Stimulated activated CD4-positive, alpha-beta T cell treated with anti-CD3 and anti-CD28 coated beads, Interleukin-4, amount 100 ng/mL, for 24 hours (primary cell): ENCODE measurements around the gene SPEG.

Experiments
- DNase-seq: peaks from one replicate; pipeline ENCODE4 v3.0.0-alpha.2; 2020

The SPEG gene

GRCh38 chr2:219465659-219466561 lies 31.3 kb downstream of the SPEG start:
- no peak for DNase-seq

GRCh38 chr2:219466816-219467735 lies 32.4 kb downstream of the SPEG start:
- DNase-seq = no peak

GRCh38 chr2:219467736-219468075 lies 33.1 kb downstream of the SPEG start:
- no peak for DNase-seq

GRCh38 chr2:219468410-219469185 lies 34.0 kb downstream of the SPEG start:
- no peak for DNase-seq

GRCh38 chr2:219469186-219469724 lies 34.6 kb downstream of the SPEG start:
- DNase-seq = no peak

GRCh38 chr2:219470429-219470828 lies 35.8 kb downstream of the SPEG start:
- no peak for DNase-seq

GRCh38 chr2:219471476-219472371 lies 37.1 kb downstream of the SPEG start:
- no peak for DNase-seq

- no peak for DNase-seq
Observed at GRCh38 chr2:219472629-219473187, 38.1 kb downstream of the SPEG start.

- no peak for DNase-seq
Observed at GRCh38 chr2:219473511-219473910, 38.9 kb downstream of the SPEG start.

- no peak for DNase-seq
Observed at GRCh38 chr2:219474285-219475060, 39.8 kb downstream of the SPEG start.

GRCh38 chr2:219475278-219475677 lies 40.6 kb downstream of the SPEG start:
- no peak for DNase-seq

GRCh38 chr2:219475697-219476651 lies 41.3 kb downstream of the SPEG start:
- peak; percentile 65 for DNase-seq

GRCh38 chr2:219476652-219477151 lies 42.1 kb downstream of the SPEG start:
- no peak for DNase-seq

- no peak for DNase-seq
Observed at GRCh38 chr2:219477179-219477578, 42.5 kb downstream of the SPEG start.

GRCh38 chr2:219477815-219478214 lies 43.2 kb downstream of the SPEG start:
- DNase-seq = no peak

- DNase-seq = no peak
Observed at GRCh38 chr2:219478916-219479315, 44.3 kb downstream of the SPEG start.

GRCh38 chr2:219480004-219480403 lies 45.4 kb downstream of the SPEG start:
- no peak for DNase-seq

- no peak for DNase-seq
Observed at GRCh38 chr2:219482674-219483405, 48.2 kb downstream of the SPEG start.
